ENCODE measurements around the gene NFIL3. TPM values are rescaled to one million over a fixed set of nuclear protein-coding genes. Genes with fewer than 3 reads are reported as not detected.

The NFIL3 gene
- polyA plus RNA-seq, 1 of the 3 experiments (the other 2 are of a cell fraction) = 9.3 TPM

GRCh38 chr9:91395106-91395552 is 28.5 kb downstream of the NFIL3 start:
- Histone ChIP-seq H3K36me3 (replicated peaks in 1 of 2; ENCODE audit: control insufficient read depth in 1 of 2, insufficient read depth in 2 of 2, low read length in 1 of 2) (no peaks in the 10 kb centered on the region), H3K27me3 (ENCODE audit: insufficient read depth) (no peaks in the 10 kb centered on the region), H3K9ac (no peak overlapping the region), H3K9me2 (no peaks in the 10 kb centered on the region), H3K79me2 (ENCODE audit: insufficient read depth) (no peaks in the 10 kb centered on the region), H3K4me2 (no peak overlapping the region), H3K27ac (ENCODE audit: low read depth in 2 of 2, low read length in 1 of 2) (peak overlapping the region in 1 of 2 experiments; percentile 42; a peak in 1 of 4 replicates), H2AFZ (ENCODE audit: low read depth) (peak overlapping the region; percentile 4; the same call in 1 of the 2 replicates), H3K9me3 (no peaks in the 10 kb centered on the region), H3F3A (replicated peaks; ENCODE audit: insufficient read depth) (peaks cover 16% of the 10 kb centered on the region), H4K20me1 (ENCODE audit: insufficient read depth) (no peaks in the 10 kb centered on the region), H3K4me3 (ENCODE audit: low read depth in 2 of 2, low read length in 1 of 2) (no peak overlapping the region), H3K4me1 (ENCODE audit: control insufficient read depth in 1 of 2, insufficient read depth in 2 of 2, low read depth in 1 of 2, low read length in 1 of 2) (peaks cover 0 to 13% of the 10 kb centered on the region in 2 experiments; a peak in 2 of 4 replicates)
- no peak for TF ChIP-seq MXI1 (IDR thresholded peaks at IDR 0.05; ENCODE audit: low read depth, low read length)
- ChIA-PET CTCF (no interaction called here), POLR2A (no interaction called here)
- DNase-seq = no peak
- 74% methylated on average over 4 of the region's 4 CpGs for WGBS (ENCODE audit: low lambda C conversion rate)

- H3K4me3 ChIP-seq (ENCODE audit: low read depth in 2 of 2, low read length in 1 of 2) = no peak overlapping the region
- H3K79me2 ChIP-seq (ENCODE audit: insufficient read depth) = no peaks in the 10 kb centered on the region
- no peak overlapping the region for H2AFZ ChIP-seq (ENCODE audit: low read depth)
- TF ChIP-seq EP300 (IDR thresholded peaks at IDR 0.05; ENCODE audit: borderline replicate concordance in 1 of 2, low read depth in 1 of 2, low read length in 1 of 2) (no peak), EZH2phosphoT487 (IDR thresholded peaks at IDR 0.05; ENCODE audit: borderline replicate concordance, low read depth) (no peak), RCOR1 (IDR thresholded peaks at IDR 0.05; ENCODE audit: low read length) (no peak), TAF1 (IDR thresholded peaks at IDR 0.05; ENCODE audit: borderline replicate concordance, low read depth, low read length) (no peak), FOSL2 (IDR thresholded peaks at IDR 0.05; ENCODE audit: borderline replicate concordance, low read depth) (no peak), FOXM1 (IDR thresholded peaks at IDR 0.05; ENCODE audit: low read depth) (no peak), POLR2AphosphoS5 (IDR thresholded peaks at IDR 0.05; ENCODE audit: low read depth, low read length) (no peak), ELF1 (IDR thresholded peaks at IDR 0.05) (no peak), SIN3A (IDR thresholded peaks at IDR 0.05; ENCODE audit: borderline replicate concordance, low read depth, low read length) (no peak), REST (IDR thresholded peaks at IDR 0.05; ENCODE audit: low read depth, low read length) (no peak), CHD2 (IDR thresholded peaks at IDR 0.05; ENCODE audit: low read length, partially characterized antibody) (no peak), IRF3 (IDR thresholded peaks at IDR 0.05; ENCODE audit: low read depth, low read length) (no peak), GABPA (IDR thresholded peaks at IDR 0.05; ENCODE audit: low read depth) (no peak), RFX5 (IDR thresholded peaks at IDR 0.05; ENCODE audit: low read length) (no peak)
- TF ChIP-seq, protein P1, sequence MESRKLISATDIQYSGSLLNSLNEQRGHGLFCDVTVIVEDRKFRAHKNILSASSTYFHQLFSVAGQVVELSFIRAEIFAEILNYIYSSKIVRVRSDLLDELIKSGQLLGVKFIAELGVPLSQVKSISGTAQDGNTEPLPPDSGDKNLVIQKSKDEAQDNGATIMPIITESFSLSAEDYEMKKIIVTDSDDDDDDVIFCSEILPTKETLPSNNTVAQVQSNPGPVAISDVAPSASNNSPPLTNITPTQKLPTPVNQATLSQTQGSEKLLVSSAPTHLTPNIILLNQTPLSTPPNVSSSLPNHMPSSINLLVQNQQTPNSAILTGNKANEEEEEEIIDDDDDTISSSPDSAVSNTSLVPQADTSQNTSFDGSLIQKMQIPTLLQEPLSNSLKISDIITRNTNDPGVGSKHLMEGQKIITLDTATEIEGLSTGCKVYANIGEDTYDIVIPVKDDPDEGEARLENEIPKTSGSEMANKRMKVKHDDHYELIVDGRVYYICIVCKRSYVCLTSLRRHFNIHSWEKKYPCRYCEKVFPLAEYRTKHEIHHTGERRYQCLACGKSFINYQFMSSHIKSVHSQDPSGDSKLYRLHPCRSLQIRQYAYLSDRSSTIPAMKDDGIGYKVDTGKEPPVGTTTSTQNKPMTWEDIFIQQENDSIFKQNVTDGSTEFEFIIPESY (IDR thresholded peaks at IDR 0.05; ENCODE audit: borderline replicate concordance, low read depth) = no peak
- TF ChIP-seq, protein P2, sequence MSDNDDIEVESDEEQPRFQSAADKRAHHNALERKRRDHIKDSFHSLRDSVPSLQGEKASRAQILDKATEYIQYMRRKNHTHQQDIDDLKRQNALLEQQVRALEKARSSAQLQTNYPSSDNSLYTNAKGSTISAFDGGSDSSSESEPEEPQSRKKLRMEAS (IDR thresholded peaks at IDR 0.05; ENCODE audit: low read depth) = no peak
- TF ChIP-seq, protein P3, sequence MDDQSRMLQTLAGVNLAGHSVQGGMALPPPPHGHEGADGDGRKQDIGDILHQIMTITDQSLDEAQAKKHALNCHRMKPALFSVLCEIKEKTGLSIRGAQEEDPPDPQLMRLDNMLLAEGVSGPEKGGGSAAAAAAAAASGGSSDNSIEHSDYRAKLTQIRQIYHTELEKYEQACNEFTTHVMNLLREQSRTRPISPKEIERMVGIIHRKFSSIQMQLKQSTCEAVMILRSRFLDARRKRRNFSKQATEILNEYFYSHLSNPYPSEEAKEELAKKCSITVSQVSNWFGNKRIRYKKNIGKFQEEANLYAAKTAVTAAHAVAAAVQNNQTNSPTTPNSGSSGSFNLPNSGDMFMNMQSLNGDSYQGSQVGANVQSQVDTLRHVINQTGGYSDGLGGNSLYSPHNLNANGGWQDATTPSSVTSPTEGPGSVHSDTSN (IDR thresholded peaks at IDR 0.05) = no peak
- H3K4me2 ChIP-seq = no peak overlapping the region
- no peaks in the 10 kb centered on the region for H3K9me3 ChIP-seq
- H3K27me3 ChIP-seq (ENCODE audit: insufficient read depth) = no peaks in the 10 kb centered on the region
- H3K4me1 ChIP-seq (ENCODE audit: control insufficient read depth in 1 of 2, insufficient read depth in 2 of 2, low read depth in 1 of 2, low read length in 1 of 2) = peaks cover 0 to 13% of the 10 kb centered on the region in 2 experiments; a peak in 2 of 4 replicates
- 97% methylated on average over 5 of the region's 5 CpGs for WGBS (ENCODE audit: low lambda C conversion rate)
- DNase-seq = no peak
- ChIA-PET POLR2A (no interaction called here), CTCF (no interaction called here)
- H3K9me2 ChIP-seq = no peaks in the 10 kb centered on the region
- peaks cover 16% of the 10 kb centered on the region for H3F3A ChIP-seq (replicated peaks; ENCODE audit: insufficient read depth)
- H3K27ac ChIP-seq (ENCODE audit: low read depth in 2 of 2, low read length in 1 of 2) = no peak overlapping the region
- no peaks in the 10 kb centered on the region for H3K36me3 ChIP-seq (replicated peaks in 1 of 2; ENCODE audit: control insufficient read depth in 1 of 2, insufficient read depth in 2 of 2, low read length in 1 of 2)
- no peak overlapping the region for H3K9ac ChIP-seq
- H4K20me1 ChIP-seq (ENCODE audit: insufficient read depth) = no peaks in the 10 kb centered on the region
These were observed 29.8 kb downstream of the NFIL3 start for GRCh38 chr9:91393826-91394225.

All from SK-N-SH (cell line).